GM23338 (cell line): ENCODE measurements around the gene SLC41A3. TPM values are rescaled to one million over a fixed set of nuclear protein-coding genes. Genes with fewer than 3 reads are reported as not detected.

Source experiments
- ATAC-seq: fragments of 200-7000 bp; cut with Tn5 transposase; 3 replicates; pipeline ENCODE4 v1.9.1; 2020
- DNase-seq: peaks from one replicate; pipeline ENCODE4 v3.0.0-alpha.2; 2015; ENCODE audit warnings: low spot score
- H2AFZ ChIP-seq: fragments of 200-600 bp; sonication (generic); 2 replicates; pipeline ENCODE4 v1.8.0; 2016; ENCODE audit warnings: antibody characterized with exemption, mild to moderate bottlenecking, moderate library complexity
- H3F3A ChIP-seq: fragments of 200-600 bp; sonication (generic); replicated peaks from 2 replicates; pipeline ENCODE4 v1.8.0; 2017; ENCODE audit warnings: antibody characterized with exemption, mixed run types, low read depth
- H3K27ac ChIP-seq: fragments of 200-600 bp; sonication (generic); 2 replicates; pipeline ENCODE4 v1.6.1; 2016; ENCODE audit warnings: low read depth
- H3K27me3 ChIP-seq: fragments of 200-600 bp; sonication (generic); 2 replicates; pipeline ENCODE4 v1.8.0; 2016; ENCODE audit warnings: mild to moderate bottlenecking, mixed run types, moderate library complexity; ENCODE audit not compliant: insufficient read depth
- H3K36me3 ChIP-seq: fragments of 200-600 bp; sonication (generic); 2 replicates; pipeline ENCODE4 v1.8.0; 2016; ENCODE audit warnings: mild to moderate bottlenecking; ENCODE audit not compliant: insufficient read depth
- H3K4me1 ChIP-seq: fragments of 200-600 bp; sonication (generic); 2 replicates; pipeline ENCODE4 v1.8.0; 2016; ENCODE audit warnings: mild to moderate bottlenecking, moderate library complexity; ENCODE audit not compliant: insufficient read depth
- H3K4me2 ChIP-seq: fragments of 200-600 bp; sonication (generic); 2 replicates; pipeline ENCODE4 v1.7.1; 2017; ENCODE audit warnings: mixed run types
- H3K4me3 ChIP-seq: fragments of 200-600 bp; sonication (generic); 2 replicates; pipeline ENCODE4 v1.6.1; 2016; ENCODE audit warnings: mixed run types
- H3K79me2 ChIP-seq: fragments of 200-600 bp; sonication (generic); replicated peaks from 2 replicates; pipeline ENCODE4 v1.8.0; 2017; ENCODE audit warnings: mild to moderate bottlenecking; ENCODE audit not compliant: insufficient read depth
- H3K9me2 ChIP-seq: fragments of 200-600 bp; sonication (generic); 2 replicates; pipeline ENCODE4 v1.8.0; 2017; ENCODE audit not compliant: insufficient read depth
- H4K20me1 ChIP-seq: fragments of 200-600 bp; sonication (generic); replicated peaks from 2 replicates; pipeline ENCODE4 v1.8.0; 2017; ENCODE audit warnings: mild to moderate bottlenecking; ENCODE audit not compliant: insufficient read depth
- H3K27ac Mint-ChIP-seq: 2 replicates; pipeline ENCODE4 v1.8.0; 2020; ENCODE audit warnings: inconsistent platforms, mild to moderate bottlenecking, moderate library complexity, mixed read lengths
- H3K27me3 Mint-ChIP-seq: 3 replicates; pipeline ENCODE4 v1.8.0; 2022; ENCODE audit warnings: low read depth, mild to moderate bottlenecking, moderate library complexity, mixed read lengths, inconsistent platforms; ENCODE audit not compliant: insufficient read depth, poor library complexity
- H3K36me3 Mint-ChIP-seq: 3 replicates; pipeline ENCODE4 v1.8.0; 2021; ENCODE audit warnings: low read depth, mild to moderate bottlenecking, inconsistent platforms, moderate library complexity, mixed read lengths
- H3K4me1 Mint-ChIP-seq: 3 replicates; pipeline ENCODE4 v1.8.0; 2020; ENCODE audit warnings: mild to moderate bottlenecking, inconsistent platforms, mixed read lengths
- H3K4me3 Mint-ChIP-seq: 3 replicates; pipeline ENCODE4 v1.8.0; 2021; ENCODE audit warnings: moderate library complexity, mild to moderate bottlenecking, inconsistent platforms, mixed read lengths
- H3K9me3 Mint-ChIP-seq: 3 replicates; pipeline ENCODE4 v1.8.0; 2020; ENCODE audit warnings: moderate library complexity, mild to moderate bottlenecking, inconsistent platforms, mixed read lengths
- CREB1 ChIP-seq: fragments of 250-450 bp; sonication (Bioruptor Pico); IDR thresholded peaks from 2 replicates; pipeline ENCODE4 v1.5.0; 2020; ENCODE audit warnings: low read depth, mild to moderate bottlenecking, moderate library complexity
- EZH2 ChIP-seq: fragments of 200-600 bp; sonication (generic); IDR thresholded peaks from one replicate; pipeline ENCODE4 v1.8.0; 2017; ENCODE audit warnings: antibody characterized with exemption, mild to moderate bottlenecking, low read depth; ENCODE audit not compliant: unreplicated experiment
- EZH2phosphoT487 ChIP-seq: fragments of 200-600 bp; sonication (generic); IDR thresholded peaks from one replicate; pipeline ENCODE4 v1.8.1; 2018; ENCODE audit warnings: antibody characterized with exemption; ENCODE audit not compliant: unreplicated experiment
- JUNB ChIP-seq: IDR thresholded peaks from one replicate; pipeline ENCODE4 v1.6.1; 2016; ENCODE audit warnings: antibody characterized with exemption; ENCODE audit not compliant: unreplicated experiment
- NANOG ChIP-seq: IDR thresholded peaks from 2 replicates; pipeline ENCODE4 v1.6.1; 2016; ENCODE audit warnings: antibody characterized with exemption, borderline replicate concordance
- POLR2AphosphoS5 ChIP-seq: IDR thresholded peaks from 2 replicates; pipeline ENCODE4 v1.6.1; 2016; ENCODE audit warnings: antibody characterized with exemption, low read depth
- STAT1 ChIP-seq: IDR thresholded peaks from one replicate; pipeline ENCODE4 v1.6.1; 2016; ENCODE audit warnings: antibody characterized with exemption; ENCODE audit not compliant: unreplicated experiment
- ZNF114 ChIP-seq: fragments of 250-450 bp; sonication (Bioruptor Pico); IDR thresholded peaks from 2 replicates; pipeline ENCODE4 v1.5.0; 2020; ENCODE audit warnings: mild to moderate bottlenecking, moderate library complexity
- ZNF331 ChIP-seq: fragments of 250-450 bp; sonication (Bioruptor Pico); IDR thresholded peaks from 2 replicates; pipeline ENCODE4 v1.5.0; 2020; ENCODE audit warnings: low read depth, mild to moderate bottlenecking, moderate library complexity
- polyA plus RNA-seq: library from polyadenylated mRNA; unstranded; fragments of >200 nt; fragmentation: Nextera tagmentation; extraction: Ambion mirVana; gene quantifications from 2 replicates; pipeline ENCODE4 v1.2.1, GENCODE V29; 2016
- total RNA-seq: library from RNA; depleted of rRNA; stranded (reverse); fragments of >200 nt; shearing (Covaris generic); gene quantifications from 2 replicates; pipeline ENCODE4 v1.2.3, GENCODE V29; 2014
- TF ChIP-seq, protein P1 (sequence below), 2 experiments: fragments of 200-600 bp in 1 of 2; sonication (generic) in 1 of 2; conservative IDR thresholded peaks; 2 replicates each; pipeline versions ENCODE4 v1.5.1 to v1.6.1; 2016 to 2017; ENCODE audit warnings: antibody characterized with exemption in 2 of 2, low read depth in 2 of 2, mild to moderate bottlenecking in 2 of 2, moderate library complexity in 1 of 2
- TF ChIP-seq, protein P2 (sequence below): fragments of 250-450 bp; sonication (Bioruptor Pico); IDR thresholded peaks from 2 replicates; pipeline ENCODE4 v1.5.0; 2020; ENCODE audit warnings: mild to moderate bottlenecking, moderate library complexity
- TF ChIP-seq, protein P3 (sequence below): IDR thresholded peaks from one replicate; pipeline ENCODE4 v1.6.1; 2018; ENCODE audit warnings: antibody characterized with exemption; ENCODE audit not compliant: unreplicated experiment
- TF ChIP-seq, protein P4 (sequence below): IDR thresholded peaks from 2 replicates; pipeline ENCODE4 v1.6.1; 2016; ENCODE audit warnings: antibody characterized with exemption

SLC41A3 gene
- total and polyA plus RNA-seq, 2 experiments from 2014 or later = 12.1 to 29.8 TPM

DNA sequence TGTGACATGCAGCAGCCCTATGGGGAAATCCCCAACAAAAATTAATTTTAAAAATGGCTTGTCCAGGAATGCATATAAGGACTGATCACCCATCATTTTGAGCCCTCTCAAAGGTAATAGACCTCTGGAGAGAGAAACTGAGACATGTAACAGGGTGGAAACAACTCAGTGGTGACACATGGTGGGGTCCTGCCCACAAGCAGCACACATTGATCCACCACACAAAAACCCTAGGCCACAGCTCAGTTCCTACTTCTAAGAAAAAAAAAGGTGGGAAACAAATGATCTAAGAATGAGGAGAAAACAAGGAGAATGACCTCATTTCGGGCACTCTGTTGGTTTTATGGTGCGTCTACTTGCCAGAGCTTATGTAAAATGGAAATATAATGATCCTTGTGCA, 1.9 kb upstream of the SLC41A3 start (continued):
- no peak for TF ChIP-seq EZH2
- no peak for TF ChIP-seq ZNF114 (CRISPR knock-in tag)
- no peak for TF ChIP-seq EZH2phosphoT487
- TF ChIP-seq CREB1 (CRISPR knock-in tag) = no peak
- TF ChIP-seq ZNF331 (CRISPR knock-in tag) = no peak

DNA sequence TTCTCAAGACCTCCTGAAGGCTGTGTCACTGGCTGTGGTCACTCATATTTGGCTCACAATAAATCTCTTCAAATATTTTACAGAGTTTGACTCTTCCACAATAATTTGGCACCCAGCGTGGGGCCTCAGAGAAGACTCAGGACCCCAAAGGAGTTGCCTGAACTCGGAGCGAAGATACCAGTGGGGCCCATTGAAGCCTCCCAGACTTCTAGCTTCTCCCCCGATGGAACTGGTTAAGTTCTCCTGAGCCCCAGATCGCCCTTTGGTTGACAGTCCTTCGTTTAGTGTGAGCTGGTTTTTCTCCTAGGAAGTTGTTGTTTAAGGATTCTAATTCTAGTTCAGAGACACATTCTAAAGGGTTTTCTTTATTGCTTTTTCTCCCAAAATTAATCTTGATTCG, 1.4 kb upstream of the SLC41A3 start:
- no peaks in the 10 kb centered on the region for H3F3A ChIP-seq
- no peak for TF ChIP-seq POLR2AphosphoS5
- TF ChIP-seq, protein P1, sequence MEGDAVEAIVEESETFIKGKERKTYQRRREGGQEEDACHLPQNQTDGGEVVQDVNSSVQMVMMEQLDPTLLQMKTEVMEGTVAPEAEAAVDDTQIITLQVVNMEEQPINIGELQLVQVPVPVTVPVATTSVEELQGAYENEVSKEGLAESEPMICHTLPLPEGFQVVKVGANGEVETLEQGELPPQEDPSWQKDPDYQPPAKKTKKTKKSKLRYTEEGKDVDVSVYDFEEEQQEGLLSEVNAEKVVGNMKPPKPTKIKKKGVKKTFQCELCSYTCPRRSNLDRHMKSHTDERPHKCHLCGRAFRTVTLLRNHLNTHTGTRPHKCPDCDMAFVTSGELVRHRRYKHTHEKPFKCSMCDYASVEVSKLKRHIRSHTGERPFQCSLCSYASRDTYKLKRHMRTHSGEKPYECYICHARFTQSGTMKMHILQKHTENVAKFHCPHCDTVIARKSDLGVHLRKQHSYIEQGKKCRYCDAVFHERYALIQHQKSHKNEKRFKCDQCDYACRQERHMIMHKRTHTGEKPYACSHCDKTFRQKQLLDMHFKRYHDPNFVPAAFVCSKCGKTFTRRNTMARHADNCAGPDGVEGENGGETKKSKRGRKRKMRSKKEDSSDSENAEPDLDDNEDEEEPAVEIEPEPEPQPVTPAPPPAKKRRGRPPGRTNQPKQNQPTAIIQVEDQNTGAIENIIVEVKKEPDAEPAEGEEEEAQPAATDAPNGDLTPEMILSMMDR (conservative IDR thresholded peaks at IDR 0.05; ENCODE audit: low read depth in 2 of 2) = no peak
- no peak for TF ChIP-seq ZNF331 (CRISPR knock-in tag)
- TF ChIP-seq CREB1 (CRISPR knock-in tag) = no peak
- TF ChIP-seq, protein P2, sequence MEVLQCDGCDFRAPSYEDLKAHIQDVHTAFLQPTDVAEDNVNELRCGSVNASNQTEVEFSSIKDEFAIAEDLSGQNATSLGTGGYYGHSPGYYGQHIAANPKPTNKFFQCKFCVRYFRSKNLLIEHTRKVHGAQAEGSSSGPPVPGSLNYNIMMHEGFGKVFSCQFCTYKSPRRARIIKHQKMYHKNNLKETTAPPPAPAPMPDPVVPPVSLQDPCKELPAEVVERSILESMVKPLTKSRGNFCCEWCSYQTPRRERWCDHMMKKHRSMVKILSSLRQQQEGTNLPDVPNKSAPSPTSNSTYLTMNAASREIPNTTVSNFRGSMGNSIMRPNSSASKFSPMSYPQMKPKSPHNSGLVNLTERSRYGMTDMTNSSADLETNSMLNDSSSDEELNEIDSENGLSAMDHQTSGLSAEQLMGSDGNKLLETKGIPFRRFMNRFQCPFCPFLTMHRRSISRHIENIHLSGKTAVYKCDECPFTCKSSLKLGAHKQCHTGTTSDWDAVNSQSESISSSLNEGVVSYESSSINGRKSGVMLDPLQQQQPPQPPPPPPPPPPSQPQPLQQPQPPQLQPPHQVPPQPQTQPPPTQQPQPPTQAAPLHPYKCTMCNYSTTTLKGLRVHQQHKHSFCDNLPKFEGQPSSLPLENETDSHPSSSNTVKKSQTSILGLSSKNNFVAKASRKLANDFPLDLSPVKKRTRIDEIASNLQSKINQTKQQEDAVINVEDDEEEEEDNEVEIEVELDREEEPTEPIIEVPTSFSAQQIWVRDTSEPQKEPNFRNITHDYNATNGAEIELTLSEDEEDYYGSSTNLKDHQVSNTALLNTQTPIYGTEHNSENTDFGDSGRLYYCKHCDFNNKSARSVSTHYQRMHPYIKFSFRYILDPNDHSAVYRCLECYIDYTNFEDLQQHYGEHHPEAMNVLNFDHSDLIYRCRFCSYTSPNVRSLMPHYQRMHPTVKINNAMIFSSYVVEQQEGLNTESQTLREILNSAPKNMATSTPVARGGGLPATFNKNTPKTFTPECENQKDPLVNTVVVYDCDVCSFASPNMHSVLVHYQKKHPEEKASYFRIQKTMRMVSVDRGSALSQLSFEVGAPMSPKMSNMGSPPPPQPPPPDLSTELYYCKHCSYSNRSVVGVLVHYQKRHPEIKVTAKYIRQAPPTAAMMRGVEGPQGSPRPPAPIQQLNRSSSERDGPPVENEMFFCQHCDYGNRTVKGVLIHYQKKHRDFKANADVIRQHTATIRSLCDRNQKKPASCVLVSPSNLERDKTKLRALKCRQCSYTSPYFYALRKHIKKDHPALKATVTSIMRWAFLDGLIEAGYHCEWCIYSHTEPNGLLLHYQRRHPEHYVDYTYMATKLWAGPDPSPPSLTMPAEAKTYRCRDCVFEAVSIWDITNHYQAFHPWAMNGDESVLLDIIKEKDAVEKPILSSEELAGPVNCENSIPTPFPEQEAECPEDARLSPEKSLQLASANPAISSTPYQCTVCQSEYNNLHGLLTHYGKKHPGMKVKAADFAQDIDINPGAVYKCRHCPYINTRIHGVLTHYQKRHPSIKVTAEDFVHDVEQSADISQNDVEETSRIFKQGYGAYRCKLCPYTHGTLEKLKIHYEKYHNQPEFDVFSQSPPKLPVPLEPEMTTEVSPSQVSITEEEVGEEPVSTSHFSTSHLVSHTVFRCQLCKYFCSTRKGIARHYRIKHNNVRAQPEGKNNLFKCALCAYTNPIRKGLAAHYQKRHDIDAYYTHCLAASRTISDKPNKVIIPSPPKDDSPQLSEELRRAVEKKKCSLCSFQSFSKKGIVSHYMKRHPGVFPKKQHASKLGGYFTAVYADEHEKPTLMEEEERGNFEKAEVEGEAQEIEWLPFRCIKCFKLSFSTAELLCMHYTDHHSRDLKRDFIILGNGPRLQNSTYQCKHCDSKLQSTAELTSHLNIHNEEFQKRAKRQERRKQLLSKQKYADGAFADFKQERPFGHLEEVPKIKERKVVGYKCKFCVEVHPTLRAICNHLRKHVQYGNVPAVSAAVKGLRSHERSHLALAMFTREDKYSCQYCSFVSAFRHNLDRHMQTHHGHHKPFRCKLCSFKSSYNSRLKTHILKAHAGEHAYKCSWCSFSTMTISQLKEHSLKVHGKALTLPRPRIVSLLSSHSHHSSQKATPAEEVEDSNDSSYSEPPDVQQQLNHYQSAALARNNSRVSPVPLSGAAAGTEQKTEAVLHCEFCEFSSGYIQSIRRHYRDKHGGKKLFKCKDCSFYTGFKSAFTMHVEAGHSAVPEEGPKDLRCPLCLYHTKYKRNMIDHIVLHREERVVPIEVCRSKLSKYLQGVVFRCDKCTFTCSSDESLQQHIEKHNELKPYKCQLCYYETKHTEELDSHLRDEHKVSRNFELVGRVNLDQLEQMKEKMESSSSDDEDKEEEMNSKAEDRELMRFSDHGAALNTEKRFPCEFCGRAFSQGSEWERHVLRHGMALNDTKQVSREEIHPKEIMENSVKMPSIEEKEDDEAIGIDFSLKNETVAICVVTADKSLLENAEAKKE (CRISPR knock-in tag) = no peak
- no peak for TF ChIP-seq EZH2phosphoT487
- TF ChIP-seq, protein P3, sequence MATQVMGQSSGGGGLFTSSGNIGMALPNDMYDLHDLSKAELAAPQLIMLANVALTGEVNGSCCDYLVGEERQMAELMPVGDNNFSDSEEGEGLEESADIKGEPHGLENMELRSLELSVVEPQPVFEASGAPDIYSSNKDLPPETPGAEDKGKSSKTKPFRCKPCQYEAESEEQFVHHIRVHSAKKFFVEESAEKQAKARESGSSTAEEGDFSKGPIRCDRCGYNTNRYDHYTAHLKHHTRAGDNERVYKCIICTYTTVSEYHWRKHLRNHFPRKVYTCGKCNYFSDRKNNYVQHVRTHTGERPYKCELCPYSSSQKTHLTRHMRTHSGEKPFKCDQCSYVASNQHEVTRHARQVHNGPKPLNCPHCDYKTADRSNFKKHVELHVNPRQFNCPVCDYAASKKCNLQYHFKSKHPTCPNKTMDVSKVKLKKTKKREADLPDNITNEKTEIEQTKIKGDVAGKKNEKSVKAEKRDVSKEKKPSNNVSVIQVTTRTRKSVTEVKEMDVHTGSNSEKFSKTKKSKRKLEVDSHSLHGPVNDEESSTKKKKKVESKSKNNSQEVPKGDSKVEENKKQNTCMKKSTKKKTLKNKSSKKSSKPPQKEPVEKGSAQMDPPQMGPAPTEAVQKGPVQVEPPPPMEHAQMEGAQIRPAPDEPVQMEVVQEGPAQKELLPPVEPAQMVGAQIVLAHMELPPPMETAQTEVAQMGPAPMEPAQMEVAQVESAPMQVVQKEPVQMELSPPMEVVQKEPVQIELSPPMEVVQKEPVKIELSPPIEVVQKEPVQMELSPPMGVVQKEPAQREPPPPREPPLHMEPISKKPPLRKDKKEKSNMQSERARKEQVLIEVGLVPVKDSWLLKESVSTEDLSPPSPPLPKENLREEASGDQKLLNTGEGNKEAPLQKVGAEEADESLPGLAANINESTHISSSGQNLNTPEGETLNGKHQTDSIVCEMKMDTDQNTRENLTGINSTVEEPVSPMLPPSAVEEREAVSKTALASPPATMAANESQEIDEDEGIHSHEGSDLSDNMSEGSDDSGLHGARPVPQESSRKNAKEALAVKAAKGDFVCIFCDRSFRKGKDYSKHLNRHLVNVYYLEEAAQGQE = no peak
- TF ChIP-seq, protein P4, sequence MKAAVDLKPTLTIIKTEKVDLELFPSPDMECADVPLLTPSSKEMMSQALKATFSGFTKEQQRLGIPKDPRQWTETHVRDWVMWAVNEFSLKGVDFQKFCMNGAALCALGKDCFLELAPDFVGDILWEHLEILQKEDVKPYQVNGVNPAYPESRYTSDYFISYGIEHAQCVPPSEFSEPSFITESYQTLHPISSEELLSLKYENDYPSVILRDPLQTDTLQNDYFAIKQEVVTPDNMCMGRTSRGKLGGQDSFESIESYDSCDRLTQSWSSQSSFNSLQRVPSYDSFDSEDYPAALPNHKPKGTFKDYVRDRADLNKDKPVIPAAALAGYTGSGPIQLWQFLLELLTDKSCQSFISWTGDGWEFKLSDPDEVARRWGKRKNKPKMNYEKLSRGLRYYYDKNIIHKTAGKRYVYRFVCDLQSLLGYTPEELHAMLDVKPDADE = no peak
- no peak for TF ChIP-seq NANOG
- TF ChIP-seq EZH2 = no peak
- no peak for TF ChIP-seq JUNB
- no peak for TF ChIP-seq STAT1
- TF ChIP-seq ZNF114 (CRISPR knock-in tag) = no peak
- no peaks in the 10 kb centered on the region for H3K9me2 ChIP-seq
- H3K79me2 ChIP-seq = no peaks in the 10 kb centered on the region
- no peak for ATAC-seq
- H3K4me2 ChIP-seq = no peak overlapping the region
- no peak for DNase-seq
- H3K4me3 ChIP-seq = no peak overlapping the region
- H3K36me3 ChIP-seq = 0 out of 2 replicates have a peak, but pooled peaks cover 9% of the 10 kb centered on the region
- 0 out of 2 replicates have a peak, but pooled peaks cover 5% of the 10 kb centered on the region for H3K4me1 ChIP-seq
- Mint-ChIP-seq H3K36me3 (peaks cover 26% of the 10 kb centered on the region), H3K27ac (no peak overlapping the region), H3K9me3 (peaks cover 50% of the 10 kb centered on the region), H3K27me3 (no peaks in the 10 kb centered on the region), H3K4me1 (peaks cover 5% of the 10 kb centered on the region), H3K4me3 (peak overlapping the region; percentile 68)
- no peaks in the 10 kb centered on the region for H3K27me3 ChIP-seq
- no peak overlapping the region for H2AFZ ChIP-seq
- no peaks in the 10 kb centered on the region for H4K20me1 ChIP-seq
- H3K27ac ChIP-seq = no peak overlapping the region
